Kidney tubule cell (primary cell): ENCODE results near the gene C1orf159.
A peak's percentile ranks its signal among the peaks of the same experiment; 100 is the strongest.
"Not testable (repeated sequence)": the region's sequence is repeated elsewhere in the genome, so short reads cannot be mapped to it uniquely, and the experiment has no call there.

Experiments used
- DNase-seq: peaks from one replicate; pipeline ENCODE4 v3.0.0-alpha.2; 2018; ENCODE audit warnings: low spot score

C1orf159 gene

GRCh38 chr1:1081311-1082238, 34.3 kb downstream of the C1orf159 start:
- DNase-seq, result no peak

- no peak for DNase-seq
Measured at GRCh38 chr1:1080951-1081310, 35.0 kb downstream of the C1orf159 start.

GRCh38 chr1:1080122-1080757, 35.6 kb downstream of the C1orf159 start:
- peak; percentile 80 for DNase-seq

GRCh38 chr1:1079408-1080121, 36.3 kb downstream of the C1orf159 start:
- peak; percentile 99 for DNase-seq

- DNase-seq, result not testable (repeated sequence)
Measured at GRCh38 chr1:1077396-1077795, 38.5 kb downstream of the C1orf159 start.

- no peak for DNase-seq
Measured at GRCh38 chr1:1075148-1075935, 40.5 kb downstream of the C1orf159 start.

- DNase-seq, result no peak
Measured at GRCh38 chr1:1074631-1075147, 41.2 kb downstream of the C1orf159 start.

- DNase-seq, result peak; percentile 81
Measured at GRCh38 chr1:1073743-1074587, 41.9 kb downstream of the C1orf159 start, which contains the start of gene RNF223. TSS of gene RNF223 (minus strand) at chr1:1074306. CDS start at chr1:1072566, 1,740 bp downstream.

GRCh38 chr1:1072849-1073742, 42.8 kb downstream of the C1orf159 start:
- no peak for DNase-seq

GRCh38 chr1:1072299-1072848, 43.5 kb downstream of the C1orf159 start:
- DNase-seq, result no peak

GRCh38 chr1:1071486-1072298, 44.2 kb downstream of the C1orf159 start:
- DNase-seq, result no peak

GRCh38 chr1:1069711-1070676, 45.9 kb downstream of the C1orf159 start:
- peak; percentile 60 for DNase-seq

- DNase-seq, result peak; percentile 90
Measured at GRCh38 chr1:1069056-1069710, 46.7 kb downstream of the C1orf159 start.

GRCh38 chr1:1068517-1069055, 47.3 kb downstream of the C1orf159 start:
- peak; percentile 74 for DNase-seq

- peak; percentile 61 for DNase-seq
Measured at GRCh38 chr1:1067860-1068516, 47.9 kb downstream of the C1orf159 start.
